Testis (tissue), 2 donors: ENCODE measurements around the gene ZNF776.

Source experiments
- CTCF ChIP-seq, 3 experiments: fragments of 450-650 bp in 2 of 3; fragments of 200-600 bp in 1 of 3; sonication (generic) in 1 of 3; IDR thresholded peaks; one replicate each; pipeline ENCODE4 v1.5.1; 2016 to 2019; ENCODE audit warnings: antibody characterized with exemption in 3 of 3, mild to moderate bottlenecking in 2 of 3, moderate library complexity in 1 of 3
- POLR2A ChIP-seq: fragments of 450-650 bp; IDR thresholded peaks from one replicate; pipeline ENCODE4 v1.6.1; 2017; ENCODE audit warnings: antibody characterized with exemption, mild to moderate bottlenecking, moderate library complexity

- TF ChIP-seq CTCF (IDR thresholded peaks at IDR 0.05) (no peak), POLR2A (no peak)
Measured at GRCh38 chr19:57771417-57771816, 24.8 kb downstream of the ZNF776 start.
